NCI-H1105 treated with DMSO at 0.1 percent for 48 hours (cell line): ENCODE measurements around the gene ITGB7.

Source experiments
- DNase-seq: peaks from one replicate; lab custom pipeline; 2025; lab: John Stamatoyannopoulos, UW

Gene ITGB7

GRCh38 chr12:53196486-53196885 lies 10.6 kb downstream of the ITGB7 start:
- no peak for DNase-seq

- no peak for DNase-seq
Measured at GRCh38 chr12:53195516-53196420, 11.3 kb downstream of the ITGB7 start.

GRCh38 chr12:53194973-53195372 lies 12.1 kb downstream of the ITGB7 start:
- DNase-seq, result no peak

- no peak for DNase-seq
Measured at GRCh38 chr12:53193985-53194716, 12.9 kb downstream of the ITGB7 start.

- DNase-seq, result no peak
Measured at GRCh38 chr12:53193040-53193439, 14.0 kb downstream of the ITGB7 start.

GRCh38 chr12:53192531-53193021 lies 14.5 kb downstream of the ITGB7 start:
- no peak for DNase-seq

- DNase-seq, result no peak
Measured at GRCh38 chr12:53191885-53192530, 15.0 kb downstream of the ITGB7 start.

- no peak for DNase-seq
Measured at GRCh38 chr12:53191096-53191884, 15.8 kb downstream of the ITGB7 start.

GRCh38 chr12:53190108-53190729 lies 16.8 kb downstream of the ITGB7 start:
- peak; percentile 6 for DNase-seq

GRCh38 chr12:53187145-53187899 lies 19.7 kb downstream of the ITGB7 start:
- DNase-seq, result no peak

GRCh38 chr12:53186745-53187144 lies 20.3 kb downstream of the ITGB7 start:
- DNase-seq, result no peak

- no peak for DNase-seq
Measured at GRCh38 chr12:53185582-53186153, 21.4 kb downstream of the ITGB7 start.

GRCh38 chr12:53184828-53185227 lies 22.2 kb downstream of the ITGB7 start:
- no peak for DNase-seq

- no peak for DNase-seq
Measured at GRCh38 chr12:53182903-53183302, 24.1 kb downstream of the ITGB7 start.

GRCh38 chr12:53181935-53182334 lies 25.1 kb downstream of the ITGB7 start:
- DNase-seq, result no peak

GRCh38 chr12:53180931-53181645 lies 26.0 kb downstream of the ITGB7 start:
- DNase-seq, result peak; percentile 51

- peak; percentile 86 for DNase-seq
Measured at GRCh38 chr12:53180220-53180930, 26.7 kb downstream of the ITGB7 start, which contains the start of the genes CSAD and ZNF740. CSAD (minus strand) TSS chr12:53180925; CDS start chr12:53173470, 7,455 bp downstream. ZNF740 (plus strand) TSS chr12:53180722; CDS start chr12:53181984, 1,262 bp downstream.

- no peak for DNase-seq
Measured at GRCh38 chr12:53179687-53180219, 27.3 kb downstream of the ITGB7 start.
